ENCODE results near the gene APOL4.

GRCh38 chr22:36180038-36180880 lies 21.4 kb downstream of the APOL4 start:
- TF ChIP-seq, protein P1, sequence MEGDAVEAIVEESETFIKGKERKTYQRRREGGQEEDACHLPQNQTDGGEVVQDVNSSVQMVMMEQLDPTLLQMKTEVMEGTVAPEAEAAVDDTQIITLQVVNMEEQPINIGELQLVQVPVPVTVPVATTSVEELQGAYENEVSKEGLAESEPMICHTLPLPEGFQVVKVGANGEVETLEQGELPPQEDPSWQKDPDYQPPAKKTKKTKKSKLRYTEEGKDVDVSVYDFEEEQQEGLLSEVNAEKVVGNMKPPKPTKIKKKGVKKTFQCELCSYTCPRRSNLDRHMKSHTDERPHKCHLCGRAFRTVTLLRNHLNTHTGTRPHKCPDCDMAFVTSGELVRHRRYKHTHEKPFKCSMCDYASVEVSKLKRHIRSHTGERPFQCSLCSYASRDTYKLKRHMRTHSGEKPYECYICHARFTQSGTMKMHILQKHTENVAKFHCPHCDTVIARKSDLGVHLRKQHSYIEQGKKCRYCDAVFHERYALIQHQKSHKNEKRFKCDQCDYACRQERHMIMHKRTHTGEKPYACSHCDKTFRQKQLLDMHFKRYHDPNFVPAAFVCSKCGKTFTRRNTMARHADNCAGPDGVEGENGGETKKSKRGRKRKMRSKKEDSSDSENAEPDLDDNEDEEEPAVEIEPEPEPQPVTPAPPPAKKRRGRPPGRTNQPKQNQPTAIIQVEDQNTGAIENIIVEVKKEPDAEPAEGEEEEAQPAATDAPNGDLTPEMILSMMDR (IDR thresholded peaks at IDR 0.05) = peak; percentile 91
- no peak for TF ChIP-seq ZFX (IDR thresholded peaks at IDR 0.05; ENCODE audit: borderline replicate concordance)

Data from 22Rv1 (cell line).